Fibroblast of skin of back (primary cell): ENCODE measurements around the gene CARMIL1.
"Not testable (repeated sequence)": the region's sequence is repeated elsewhere in the genome, so short reads cannot be mapped to it uniquely, and the experiment has no call there.

Experiments
- DNase-seq: peaks from one replicate; pipeline ENCODE4 v3.0.0-alpha.2; 2013

Gene CARMIL1

DNA sequence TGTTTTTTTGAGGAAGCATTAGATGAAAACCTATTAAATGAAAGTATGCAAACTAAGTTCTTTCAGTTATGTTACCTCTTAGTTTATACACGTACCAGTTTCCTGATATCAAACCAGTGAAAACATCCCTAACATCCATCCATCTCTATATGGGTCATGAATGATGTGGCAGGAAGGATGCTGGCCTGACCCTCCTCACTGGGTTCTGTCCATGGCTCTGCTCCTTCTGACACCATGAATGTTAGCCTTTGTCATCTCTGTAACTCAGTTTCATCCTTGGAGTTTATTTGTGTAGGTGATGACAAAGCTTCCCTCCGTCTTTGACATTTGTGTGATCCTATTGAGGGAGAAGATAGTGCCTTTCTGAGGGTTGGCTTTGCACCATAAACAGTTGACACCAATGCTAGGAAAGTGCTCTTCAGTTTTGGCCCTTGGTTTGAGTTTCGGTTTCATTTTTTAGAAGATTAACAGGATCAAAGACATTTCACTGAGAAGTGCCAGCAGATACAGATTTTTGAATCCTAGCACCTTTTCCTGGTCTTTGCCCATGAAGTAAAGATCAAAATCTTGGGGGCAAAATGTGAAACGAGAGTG lies 300.8 kb downstream of the CARMIL1 start:
- no peak for DNase-seq

DNA sequence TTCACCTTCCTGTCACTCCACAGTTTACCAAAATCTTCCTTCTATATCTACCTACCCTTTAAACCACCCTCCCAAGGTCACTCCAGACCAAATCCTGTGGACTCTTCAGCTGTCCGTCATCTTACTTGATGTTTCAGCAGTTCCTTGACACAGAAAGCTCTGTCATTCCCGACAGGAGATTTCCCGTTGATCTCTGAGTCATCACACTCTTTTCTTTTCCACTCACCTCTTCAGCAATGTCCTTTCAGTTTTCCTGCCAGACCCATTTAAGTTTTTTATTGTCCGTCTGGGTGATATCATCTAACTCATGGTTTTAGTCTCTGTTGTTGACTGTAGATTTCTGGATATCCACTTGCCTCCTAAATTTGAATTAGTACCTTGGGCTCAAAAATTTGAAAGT lies 302.9 kb downstream of the CARMIL1 start:
- no peak for DNase-seq

DNA sequence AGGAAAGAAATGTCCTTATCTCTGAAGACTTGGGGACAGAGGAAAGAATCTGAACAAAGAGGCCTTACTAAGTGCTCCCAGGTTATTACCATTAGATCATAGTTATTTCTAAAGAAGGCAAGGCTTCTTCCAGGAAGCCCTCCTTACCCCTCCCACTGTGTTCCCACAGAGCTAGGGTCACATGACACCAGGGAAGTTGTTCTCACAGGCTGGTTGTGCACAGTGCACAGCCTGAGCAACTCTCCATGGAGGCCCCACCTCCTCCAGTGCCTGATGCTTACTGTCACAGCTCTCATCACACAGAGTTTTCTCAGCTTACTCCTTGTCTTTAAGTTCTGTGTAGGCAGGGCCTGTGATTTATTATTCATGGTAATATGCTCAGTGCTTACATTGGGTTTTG lies 303.9 kb downstream of the CARMIL1 start:
- DNase-seq: no peak

DNA sequence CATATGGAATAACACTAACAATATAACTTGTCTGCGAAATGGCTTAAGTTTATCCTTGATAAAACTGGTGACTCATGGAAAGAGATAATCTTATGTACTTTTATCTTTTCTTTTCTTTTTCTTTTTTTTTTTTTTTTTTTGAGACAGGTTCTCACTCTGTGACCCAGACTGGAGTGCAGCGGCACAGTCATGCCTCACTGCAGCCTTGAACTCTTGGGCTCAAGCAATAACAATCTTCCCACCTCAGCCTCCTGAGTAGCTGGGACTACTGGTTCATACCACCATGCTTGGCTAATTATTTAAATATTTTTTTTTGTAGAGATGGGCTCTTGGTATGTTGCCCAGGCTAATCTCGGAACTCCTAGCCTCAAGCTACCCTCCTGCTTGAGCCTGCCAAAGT lies 304.7 kb downstream of the CARMIL1 start:
- DNase-seq: no peak

DNA sequence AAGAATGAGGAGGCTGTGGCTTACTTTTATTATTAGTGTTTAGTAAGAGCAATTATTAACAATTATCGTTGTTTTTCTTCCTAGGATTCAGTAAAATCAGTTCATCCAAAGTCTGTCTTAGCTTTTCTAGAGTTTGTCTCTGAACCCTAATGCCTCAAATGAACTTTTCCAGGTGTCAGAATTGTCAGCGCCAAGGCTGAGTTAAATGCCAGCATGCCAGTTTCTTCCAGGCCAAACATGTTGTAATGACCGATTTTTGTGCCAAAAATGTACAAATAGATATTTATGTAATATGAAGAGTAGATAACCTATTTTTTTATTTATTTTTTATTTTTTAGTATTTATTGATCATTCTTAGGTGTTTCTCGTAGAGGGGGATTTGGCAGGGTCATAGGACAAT lies 306.1 kb downstream of the CARMIL1 start:
- DNase-seq: no peak

DNA sequence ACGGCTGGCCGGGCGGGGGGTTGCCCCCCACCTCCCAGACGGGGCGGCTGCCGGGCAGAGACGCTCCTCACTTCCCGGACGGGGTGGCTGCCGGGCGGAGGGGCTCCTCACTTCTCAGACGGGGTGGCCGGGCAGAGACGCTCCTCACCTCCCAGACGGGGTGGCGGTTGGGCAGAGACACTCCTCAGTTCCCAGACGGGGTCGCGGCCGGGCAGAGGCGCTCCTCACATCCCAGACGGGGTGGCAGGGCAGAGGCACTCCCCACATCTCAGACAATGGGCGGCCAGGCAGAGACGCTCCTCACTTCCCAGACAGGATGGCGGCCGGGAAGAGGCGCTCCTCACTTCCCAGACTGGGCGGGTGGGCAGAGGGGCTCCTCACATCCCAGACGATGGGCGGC lies 306.9 kb downstream of the CARMIL1 start:
- not testable (repeated sequence) for DNase-seq

DNA sequence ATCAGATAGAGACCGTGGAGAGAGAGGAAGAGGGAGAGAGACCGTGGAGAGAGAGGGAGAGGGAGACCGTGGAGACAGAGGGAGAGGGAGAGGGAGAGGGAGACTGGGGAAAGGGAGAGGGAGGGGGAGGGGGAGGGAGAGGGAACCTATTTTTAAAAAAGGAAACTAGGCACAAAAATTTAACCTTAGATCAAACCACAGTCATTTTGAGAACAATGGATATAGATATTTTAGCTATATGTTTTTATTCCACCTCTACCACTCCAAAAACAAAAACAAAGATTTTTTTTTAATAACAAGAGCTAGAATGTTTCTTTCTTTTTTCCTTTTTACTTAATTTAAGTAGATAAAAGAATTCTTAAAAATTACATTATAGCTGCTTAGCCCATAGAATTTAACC lies 307.8 kb downstream of the CARMIL1 start:
- no peak for DNase-seq

DNA sequence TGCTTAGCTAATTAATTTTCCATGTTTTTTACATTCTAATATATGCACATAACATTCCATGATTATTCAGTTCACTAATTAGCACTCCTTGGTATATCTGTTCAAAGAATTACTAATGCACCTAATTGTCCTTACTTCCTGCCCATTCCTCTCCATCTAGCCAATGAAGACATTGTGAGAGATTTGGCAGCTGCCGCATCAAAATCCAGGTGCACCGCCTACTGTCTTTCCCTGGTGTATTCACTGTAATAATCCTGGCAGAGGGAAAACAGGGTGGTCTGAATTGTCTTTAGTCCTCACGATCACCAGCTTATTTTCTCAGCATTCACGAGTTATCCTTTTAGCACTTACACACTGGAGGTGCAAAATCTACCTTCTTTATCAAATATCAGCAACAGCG lies 311.8 kb downstream of the CARMIL1 start:
- DNase-seq: no peak

DNA sequence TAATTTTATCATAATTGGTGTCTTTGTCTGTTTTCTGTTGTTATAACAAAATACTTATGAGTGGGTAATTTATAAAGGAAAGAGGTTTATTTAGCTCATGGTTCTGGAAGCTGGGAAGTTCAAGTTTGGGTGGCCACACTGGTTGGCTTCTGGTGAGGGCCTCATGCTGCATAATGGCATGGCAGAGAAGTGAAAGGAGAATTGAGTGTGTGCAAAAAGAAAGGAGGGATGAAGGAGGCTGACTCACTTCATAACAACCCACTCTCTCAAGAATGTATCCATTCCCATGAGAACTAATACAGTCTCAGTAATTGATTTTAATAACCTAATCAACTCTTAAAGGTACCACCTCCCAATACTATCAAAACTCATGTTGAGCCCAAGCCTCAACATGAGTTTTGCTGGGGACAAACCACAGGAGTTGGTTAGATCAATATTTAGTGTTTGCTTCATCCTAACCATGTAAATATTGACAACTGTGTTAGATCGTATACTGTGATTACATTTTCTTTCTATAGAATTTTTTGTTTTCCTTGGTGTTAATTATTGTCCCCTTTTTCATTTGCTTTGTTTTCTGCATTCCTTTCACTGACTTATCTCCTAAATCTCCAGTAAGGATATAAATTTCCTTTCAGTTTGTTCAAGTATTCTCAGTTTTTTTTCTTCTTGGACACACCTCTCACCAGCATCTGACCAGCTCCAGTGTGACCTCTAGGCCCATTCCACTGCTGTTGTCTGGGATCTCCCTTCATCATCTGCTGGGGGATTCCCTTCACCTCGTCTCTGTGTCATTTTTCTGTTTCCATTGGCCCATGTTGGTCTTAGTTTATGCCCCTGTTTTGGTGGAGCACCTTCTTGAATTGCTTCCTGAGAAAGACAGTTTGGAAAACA lies 318.0 kb downstream of the CARMIL1 start:
- DNase-seq: peak; percentile 4

DNA sequence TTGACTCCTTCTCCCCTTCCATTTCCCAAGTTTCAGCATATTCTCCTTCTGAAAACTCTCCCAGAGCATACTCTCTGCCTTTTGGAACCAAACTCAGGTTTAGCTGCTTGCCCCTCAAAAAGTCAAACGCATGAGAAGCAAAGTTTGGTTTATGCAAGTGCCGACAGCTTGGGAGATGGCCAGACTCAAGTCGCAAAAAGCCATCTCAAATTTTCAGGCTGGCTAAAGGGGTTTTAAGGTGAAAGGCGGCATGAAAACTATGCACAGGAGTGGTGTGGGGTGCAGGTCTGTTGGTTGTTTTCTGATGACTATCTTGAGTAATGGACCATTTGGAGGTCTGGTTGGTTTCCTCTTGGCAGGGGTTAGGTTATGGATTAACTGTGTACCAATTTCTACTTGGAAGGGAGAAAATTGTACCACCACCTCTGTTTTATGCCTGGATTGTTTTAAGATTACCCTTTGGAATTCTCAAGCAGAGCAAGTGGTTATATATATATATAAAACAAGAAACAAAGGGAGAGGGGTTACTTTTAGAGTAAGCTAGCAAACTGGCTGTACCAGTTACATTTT lies 320.4 kb downstream of the CARMIL1 start:
- DNase-seq: no peak

DNA sequence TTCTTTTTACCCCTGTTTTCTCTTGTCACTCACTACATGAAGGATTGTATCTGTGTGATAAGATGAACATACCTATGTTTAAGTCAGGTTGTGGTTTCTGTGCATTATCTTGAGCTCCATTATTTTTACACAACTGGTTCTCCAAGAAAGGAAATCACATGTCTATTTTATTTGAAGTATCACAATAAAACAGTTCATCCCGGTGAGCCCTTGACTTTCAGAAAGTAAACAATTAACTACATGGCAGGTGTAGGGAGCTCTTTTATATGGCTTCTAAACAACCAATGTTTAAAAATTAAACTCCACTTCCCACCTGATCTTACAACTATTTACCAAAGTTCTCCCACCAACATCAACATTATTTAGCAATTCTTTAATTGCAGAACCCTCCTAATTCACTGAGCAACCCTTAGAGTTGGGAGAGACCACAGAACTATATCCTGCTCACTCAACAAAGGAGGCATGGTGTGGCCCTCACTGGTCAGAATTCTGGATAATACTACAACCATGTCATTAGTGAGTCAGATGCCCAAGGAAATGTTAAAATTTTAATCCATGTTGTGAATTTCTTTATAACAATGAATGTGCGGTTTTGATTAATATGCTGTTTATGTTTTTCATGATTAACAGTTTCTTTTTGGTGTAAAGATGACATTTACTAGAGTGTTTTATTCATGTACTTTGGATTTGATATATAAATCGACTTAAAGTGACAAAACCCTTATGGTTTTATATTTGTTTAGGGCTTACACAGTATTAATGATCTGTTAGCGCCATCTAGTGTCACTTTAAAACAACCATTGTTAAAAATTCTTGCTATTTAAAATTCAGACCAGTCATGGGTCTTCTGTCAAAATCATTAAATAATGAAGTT lies 322.9 kb downstream of the CARMIL1 start:
- DNase-seq: peak; percentile 53

DNA sequence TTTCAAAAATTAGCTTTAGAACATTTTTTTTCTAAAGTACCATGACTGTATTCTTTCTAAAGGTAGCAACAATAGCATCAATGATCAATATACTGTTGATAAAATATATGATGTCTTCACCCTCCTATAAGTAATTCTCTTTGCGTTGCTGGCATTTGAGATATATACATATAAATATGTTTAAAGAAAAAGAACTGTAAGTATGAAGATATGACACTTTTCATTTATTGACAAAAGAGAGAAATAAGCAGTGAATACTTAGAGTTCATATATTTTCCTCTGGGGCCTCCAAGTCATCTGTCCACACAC lies 323.5 kb downstream of the CARMIL1 start:
- DNase-seq: no peak

DNA sequence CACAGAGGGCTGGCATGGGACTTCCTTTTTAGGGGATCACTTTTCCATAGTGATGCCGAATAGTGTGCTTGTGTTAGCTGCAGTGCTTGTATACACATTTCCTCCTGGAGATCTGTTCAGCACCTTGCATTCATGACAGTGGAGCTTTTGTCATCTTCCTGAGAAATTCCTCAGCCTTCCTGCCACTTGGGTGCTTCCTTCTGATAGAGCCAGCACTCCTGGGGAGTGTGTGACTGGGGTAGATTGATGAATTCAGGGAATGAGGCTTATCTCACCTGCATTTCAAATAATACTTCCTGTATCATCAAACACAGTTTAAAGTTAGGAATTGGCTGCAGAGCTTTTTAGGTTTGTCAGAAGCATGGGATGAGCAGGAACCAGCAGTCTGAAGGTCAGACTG lies 324.1 kb downstream of the CARMIL1 start:
- no peak for DNase-seq

DNA sequence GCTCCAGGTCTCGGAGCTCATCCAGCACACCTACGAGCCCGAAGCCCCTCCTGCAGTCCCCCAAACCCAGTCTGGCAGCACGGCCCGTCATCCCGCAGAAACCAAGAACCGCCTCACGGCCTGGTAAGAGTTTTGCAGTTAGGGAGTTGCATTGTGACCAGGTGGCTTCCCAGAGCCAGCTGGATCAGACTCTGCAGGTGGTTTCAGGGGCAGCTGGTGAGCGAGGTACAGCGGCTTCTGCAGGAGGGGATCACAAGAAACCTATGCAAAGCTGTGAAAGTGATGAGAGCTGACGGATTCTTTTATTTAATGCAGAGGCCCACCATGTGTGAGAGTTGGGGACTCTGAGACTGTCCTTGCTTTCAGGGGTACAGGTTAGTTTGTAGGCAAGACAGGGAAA lies 327.0 kb downstream of the CARMIL1 start:
- no peak for DNase-seq

DNA sequence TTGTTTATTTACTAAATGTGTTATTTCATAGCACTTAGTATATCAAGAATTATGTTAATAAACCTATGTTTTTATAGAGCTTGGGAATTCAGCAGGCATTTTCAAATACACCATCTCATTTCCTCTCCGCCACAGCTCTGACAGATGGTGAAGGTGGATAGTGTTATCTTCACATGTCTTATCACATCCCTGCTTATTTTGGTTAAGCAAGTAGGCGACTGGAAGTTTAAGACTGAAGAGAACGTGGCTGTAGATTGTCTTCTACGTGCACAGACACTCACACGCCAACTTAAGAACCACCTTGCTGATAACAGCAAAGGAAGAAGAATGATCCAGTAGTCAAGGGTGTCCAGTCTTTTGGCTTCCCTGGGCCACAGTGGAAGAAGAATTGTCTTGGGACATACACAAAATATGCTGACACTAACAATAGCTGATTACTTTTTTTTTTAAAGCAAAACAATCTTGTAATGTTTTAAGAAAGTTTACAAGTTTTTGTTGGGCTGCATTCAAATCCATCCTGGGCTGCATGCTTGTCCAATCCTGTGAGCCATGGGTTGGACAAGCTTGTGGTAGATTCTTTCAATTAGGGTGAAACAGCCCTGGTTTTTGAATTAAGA lies 329.5 kb downstream of the CARMIL1 start:
- DNase-seq: no peak

DNA sequence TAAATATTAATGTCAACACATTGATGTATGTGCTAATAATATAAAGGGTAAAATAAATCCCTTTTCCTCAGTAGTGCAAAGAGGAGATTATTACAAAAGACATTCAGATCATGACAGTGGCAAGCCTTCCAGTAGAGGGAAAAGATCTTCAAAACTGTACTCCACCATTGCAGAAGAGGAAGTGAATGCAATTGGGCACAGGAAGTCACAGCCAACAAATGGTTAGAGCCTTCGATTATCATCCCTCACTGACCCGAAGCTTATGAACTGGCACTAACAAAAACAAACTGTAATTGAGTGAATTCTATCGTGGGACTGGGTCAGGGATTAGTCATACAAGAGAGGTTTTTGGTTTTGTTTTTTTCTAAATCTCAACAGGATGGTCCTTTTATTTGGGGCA lies 333.5 kb downstream of the CARMIL1 start:
- peak; percentile 7 for DNase-seq

DNA sequence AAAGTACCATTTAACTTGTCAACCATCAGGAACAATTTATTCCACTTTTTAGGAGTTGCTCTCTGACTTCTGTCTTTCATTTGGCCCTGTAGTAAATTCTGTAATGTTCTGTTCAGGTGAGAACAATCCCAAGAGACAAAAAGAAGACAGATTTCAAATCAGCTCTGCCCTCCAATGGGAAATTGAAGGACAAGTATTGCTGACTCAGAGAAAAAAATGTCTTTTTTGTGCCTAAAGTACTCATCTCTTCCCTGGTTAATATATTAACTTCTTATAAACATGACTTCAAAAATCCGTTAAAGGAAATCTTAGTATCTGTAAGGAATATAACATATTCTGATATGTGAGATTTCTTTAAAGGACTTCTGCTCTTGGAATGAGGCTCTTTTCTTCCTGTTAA lies 334.2 kb downstream of the CARMIL1 start:
- no peak for DNase-seq

DNA sequence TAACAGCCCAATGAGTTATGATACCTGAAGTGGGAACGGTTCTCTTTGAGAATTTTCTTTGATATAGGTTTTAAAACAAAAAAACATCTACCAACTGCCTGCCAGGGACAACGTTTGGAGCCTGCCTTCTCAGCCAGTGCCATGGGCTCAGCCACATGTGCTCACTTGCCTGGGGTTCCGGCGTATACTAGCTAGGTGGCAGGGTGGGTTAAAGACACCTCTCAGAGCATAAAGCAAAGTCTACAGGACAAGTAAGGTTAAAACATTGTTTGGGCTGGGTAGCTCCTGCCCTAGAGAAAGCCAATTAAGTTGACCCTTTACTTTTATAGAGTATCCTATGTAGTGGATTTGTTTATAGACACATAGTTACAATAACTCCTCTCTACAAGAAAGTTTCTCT lies 334.9 kb downstream of the CARMIL1 start:
- DNase-seq: no peak

DNA sequence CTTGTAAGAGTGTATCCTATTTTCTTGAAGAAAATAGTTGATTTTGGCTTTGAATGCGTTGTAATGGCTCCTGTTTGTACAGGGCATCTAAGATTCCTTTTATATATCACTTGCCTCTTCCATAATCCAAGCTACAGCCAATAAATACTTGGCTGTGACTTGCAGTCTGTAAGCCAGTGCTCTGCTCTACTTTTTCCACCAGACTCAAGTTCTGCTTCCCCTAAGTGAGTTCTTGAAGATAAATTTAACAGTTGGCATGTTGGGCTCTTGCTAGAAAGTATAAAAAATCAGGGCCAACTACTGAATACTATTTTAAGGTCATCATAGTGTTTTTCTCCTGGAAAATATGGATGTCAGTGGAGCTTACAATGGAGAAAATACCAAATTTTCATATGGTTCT lies 336.3 kb downstream of the CARMIL1 start:
- no peak for DNase-seq

DNA sequence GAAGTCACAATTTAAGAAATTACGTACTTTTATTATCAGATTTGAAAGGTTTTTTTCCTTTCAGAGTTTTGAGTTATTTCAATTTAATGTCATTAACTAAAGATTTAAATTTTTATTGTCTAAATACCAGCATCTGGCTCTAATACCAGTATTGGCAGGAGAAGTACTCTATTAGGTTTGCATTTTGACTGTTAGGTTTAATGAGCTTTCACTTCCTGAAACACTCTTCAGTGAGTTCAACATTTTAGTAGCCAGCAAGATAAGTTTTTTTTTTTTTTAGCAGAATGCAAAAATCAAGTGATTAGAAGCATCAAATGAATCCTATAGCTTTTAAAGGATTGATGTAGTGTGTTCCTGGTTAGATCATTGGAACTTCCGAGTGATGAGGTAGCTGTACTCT lies 338.8 kb downstream of the CARMIL1 start:
- DNase-seq: no peak

DNA sequence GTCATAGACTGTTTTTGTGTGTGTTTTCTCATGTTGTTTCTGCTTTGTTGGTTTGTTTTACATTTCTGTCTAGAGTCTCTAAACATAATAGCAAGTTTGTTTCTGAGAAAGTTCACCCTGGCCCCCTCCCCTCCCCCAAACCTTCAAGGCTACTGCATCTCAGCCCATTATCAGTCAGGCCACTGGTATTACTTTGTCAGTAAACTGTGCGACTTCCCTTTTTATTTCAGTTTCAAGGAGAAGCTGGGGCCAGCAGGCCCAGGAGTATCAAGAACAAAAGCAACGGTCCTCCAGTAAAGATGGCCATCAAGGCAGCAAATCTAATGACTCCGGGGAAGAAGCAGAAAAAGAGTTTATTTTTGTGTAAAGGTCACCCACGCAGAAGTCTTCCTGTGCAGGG lies 340.0 kb downstream of the CARMIL1 start:
- no peak for DNase-seq

DNA sequence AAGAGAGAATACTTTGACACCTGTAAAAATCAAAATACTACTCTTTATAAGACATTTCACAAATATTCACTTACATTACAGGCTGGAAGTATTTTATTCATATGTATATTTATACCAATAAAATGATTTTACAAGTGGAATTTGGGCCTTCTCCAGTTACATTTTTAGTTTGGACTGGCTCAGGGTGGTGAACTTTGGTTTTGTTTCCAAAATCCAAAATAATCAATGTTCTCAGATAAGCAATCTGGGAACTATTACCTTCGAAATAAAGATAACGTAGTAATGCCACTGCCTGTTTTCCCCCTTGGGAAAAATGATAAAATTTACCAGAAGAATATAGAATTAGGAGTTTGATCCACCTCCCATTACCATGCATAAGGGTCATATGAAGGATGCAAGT lies 341.2 kb downstream of the CARMIL1 start:
- no peak for DNase-seq

DNA sequence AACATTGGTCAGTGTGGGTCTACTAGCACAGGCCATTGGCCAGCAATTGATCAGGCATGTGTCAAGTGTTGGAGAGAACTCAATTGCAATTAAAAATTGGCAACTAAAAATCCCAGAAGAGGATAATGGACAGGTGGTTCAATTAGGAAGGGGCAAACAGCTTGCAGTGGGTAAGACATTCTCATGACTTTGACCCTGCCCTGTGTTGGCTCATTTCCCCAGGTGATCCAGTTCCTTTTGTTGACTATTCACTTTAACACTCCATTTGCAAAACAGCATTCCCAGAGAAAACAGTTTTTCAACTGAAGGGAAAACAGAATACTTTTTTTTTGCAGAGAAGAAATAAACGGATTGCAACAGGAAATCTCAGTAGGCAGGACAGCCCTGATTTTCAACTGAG lies 343.9 kb downstream of the CARMIL1 start:
- DNase-seq: no peak
